ENCODE results near the gene SIGLEC1.

Gene SIGLEC1

GRCh38 chr20:3677733-3678132 lies 34.7 kb downstream of the SIGLEC1 start:
- DNase-seq = no peak

GRCh38 chr20:3674995-3675900 lies 37.2 kb downstream of the SIGLEC1 start:
- DNase-seq = no peak

- no peak for DNase-seq
Observed at GRCh38 chr20:3674447-3674846, 38.0 kb downstream of the SIGLEC1 start.

GRCh38 chr20:3673221-3674070 lies 39.0 kb downstream of the SIGLEC1 start:
- DNase-seq = no peak

- DNase-seq = no peak
Observed at GRCh38 chr20:3672547-3673171, 39.7 kb downstream of the SIGLEC1 start.

- DNase-seq = no peak
Observed at GRCh38 chr20:3671986-3672546, 40.3 kb downstream of the SIGLEC1 start.

GRCh38 chr20:3670945-3671344 lies 41.5 kb downstream of the SIGLEC1 start:
- DNase-seq = no peak

- no peak for DNase-seq
Observed at GRCh38 chr20:3670511-3670910, 41.9 kb downstream of the SIGLEC1 start.

GRCh38 chr20:3669710-3670367 lies 42.6 kb downstream of the SIGLEC1 start:
- DNase-seq = no peak

GRCh38 chr20:3667434-3668037 lies 44.9 kb downstream of the SIGLEC1 start:
- DNase-seq = no peak

- no peak for DNase-seq
Observed at GRCh38 chr20:3663858-3664257, 48.5 kb downstream of the SIGLEC1 start.

GRCh38 chr20:3663031-3663701 lies 49.2 kb downstream of the SIGLEC1 start, which contains the start of gene GFRA4:
Gene GFRA4 (minus strand): TSS chr20:3663399. CDS start chr20:3663399, 0 bp downstream.
- DNase-seq = no peak
